Astrocyte of the cerebellum (primary cell): ENCODE data around the gene TFF1.

ENCODE experiments used
- DNase-seq: peaks from one replicate; pipeline ENCODE4 v3.0.0-alpha.2; 2011; ENCODE audit warnings: low read depth
- H3K4me3 ChIP-seq: 2 replicates; pipeline ENCODE4 v1.5.1; 2011; ENCODE audit warnings: mild to moderate bottlenecking, low read depth, low read length, moderate library complexity
- CTCF ChIP-seq: IDR thresholded peaks from 2 replicates; pipeline ENCODE4 v1.5.1; 2012; ENCODE audit warnings: low read length, low read depth, moderate library complexity, mild to moderate bottlenecking; ENCODE audit errors: missing control alignments
- in situ Hi-C: cut with HindIII; loops from 2 replicates; pipeline ENCODE4 v1.10.0; 2017; ENCODE audit warnings: low sequenced_read_pairs

TFF1 gene

GRCh38 chr21:42337276-42337675 lies 29.1 kb downstream of the TFF1 start:
- no peak for DNase-seq
- no peak for TF ChIP-seq CTCF
- in situ Hi-C loops: no loop called here
- H3K4me3 ChIP-seq: no peak overlapping the region

GRCh38 chr21:42336054-42336453 lies 30.3 kb downstream of the TFF1 start:
- no peak for TF ChIP-seq CTCF
- no peak for DNase-seq
- H3K4me3 ChIP-seq: no peak overlapping the region
- in situ Hi-C loops: no loop called here

- no peak overlapping the region for H3K4me3 ChIP-seq
- in situ Hi-C loops: no loop called here
- TF ChIP-seq CTCF: no peak
These were observed 33.6 kb downstream of the TFF1 start for GRCh38 chr21:42332557-42333317.

GRCh38 chr21:42331660-42332059 lies 34.7 kb downstream of the TFF1 start:
- in situ Hi-C loops: no loop called here
- H3K4me3 ChIP-seq: no peak overlapping the region
- DNase-seq: no peak
- TF ChIP-seq CTCF: no peak

More at GRCh38 chr21:42332557-42333317, 33.6 kb downstream of the TFF1 start:
- DNase-seq: no peak

GRCh38 chr21:42330380-42331371 lies 35.7 kb downstream of the TFF1 start:
- in situ Hi-C loops: no loop called here
- no peak overlapping the region for H3K4me3 ChIP-seq
- DNase-seq: no peak
- no peak for TF ChIP-seq CTCF

- no peak for TF ChIP-seq CTCF
- H3K4me3 ChIP-seq: no peak overlapping the region
- DNase-seq: no peak
- in situ Hi-C loops: no loop called here
These were observed 41.4 kb downstream of the TFF1 start for GRCh38 chr21:42324896-42325295.
